ENCODE results near the gene TMEM123.
A peak's percentile ranks its signal among the peaks of the same experiment; 100 is the strongest.

Gene TMEM123

GRCh38 chr11:102452461-102453301, at the start of gene TMEM123:
Gene TMEM123 (minus strand): TSS chr11:102452765. CDS start chr11:102452623, 142 bp downstream.
- DNase-seq: peak; percentile 95

GRCh38 chr11:102500829-102501228, 48.3 kb upstream of the TMEM123 start:
- DNase-seq: no peak

GRCh38 chr11:102499931-102500330, 47.4 kb upstream of the TMEM123 start:
- DNase-seq: no peak

- no peak for DNase-seq
Observed at GRCh38 chr11:102499151-102499550, 46.6 kb upstream of the TMEM123 start.

- DNase-seq: no peak
Observed at GRCh38 chr11:102497061-102497460, 44.5 kb upstream of the TMEM123 start.

GRCh38 chr11:102495161-102496042, 42.8 kb upstream of the TMEM123 start:
- peak; percentile 67 for DNase-seq

GRCh38 chr11:102494216-102494615, 41.7 kb upstream of the TMEM123 start:
- no peak for DNase-seq

- DNase-seq: no peak
Observed at GRCh38 chr11:102493524-102493923, 41.0 kb upstream of the TMEM123 start.

GRCh38 chr11:102491969-102492368, 39.4 kb upstream of the TMEM123 start:
- no peak for DNase-seq

- no peak for DNase-seq
Observed at GRCh38 chr11:102489186-102490145, 36.9 kb upstream of the TMEM123 start.

- DNase-seq: no peak
Observed at GRCh38 chr11:102488208-102488607, 35.6 kb upstream of the TMEM123 start.

GRCh38 chr11:102487214-102487613, 34.6 kb upstream of the TMEM123 start:
- DNase-seq: no peak

- no peak for DNase-seq
Observed at GRCh38 chr11:102486584-102486983, 34.0 kb upstream of the TMEM123 start.

- no peak for DNase-seq
Observed at GRCh38 chr11:102485095-102485722, 32.6 kb upstream of the TMEM123 start.

- DNase-seq: no peak
Observed at GRCh38 chr11:102482433-102482832, 29.9 kb upstream of the TMEM123 start.

- DNase-seq: no peak
Observed at GRCh38 chr11:102479733-102480132, 27.2 kb upstream of the TMEM123 start.

GRCh38 chr11:102478673-102479299, 26.2 kb upstream of the TMEM123 start:
- DNase-seq: no peak

GRCh38 chr11:102476812-102477211, 24.2 kb upstream of the TMEM123 start:
- DNase-seq: peak; percentile 60

GRCh38 chr11:102476069-102476468, 23.5 kb upstream of the TMEM123 start:
- DNase-seq: no peak

GRCh38 chr11:102473543-102473942, 21.0 kb upstream of the TMEM123 start:
- peak; percentile 53 for DNase-seq

GRCh38 chr11:102472127-102472526, 19.6 kb upstream of the TMEM123 start:
- no peak for DNase-seq

- no peak for DNase-seq
Observed at GRCh38 chr11:102471474-102471873, 18.9 kb upstream of the TMEM123 start.

Measured in CD4-positive, alpha-beta T cell treated with Interleukin-6 for 4 hours (primary cell).